GM18502 (cell line): ENCODE results near the gene TRIOBP.

Source experiments
- ATAC-seq: cut with Tn5 transposase; IDR thresholded peaks from one replicate; pipeline ENCODE4 v1.9.1; 2021; ENCODE audit warnings: mild to moderate bottlenecking; ENCODE audit not compliant: unreplicated experiment, poor library complexity

The TRIOBP gene

GRCh38 chr22:37663521-37664140 lies 33.2 kb upstream of the TRIOBP start:
- ATAC-seq, result no peak

GRCh38 chr22:37664249-37665101 lies 32.4 kb upstream of the TRIOBP start:
- ATAC-seq, result no peak

GRCh38 chr22:37665487-37665886 lies 31.4 kb upstream of the TRIOBP start:
- ATAC-seq, result no peak

DNA sequence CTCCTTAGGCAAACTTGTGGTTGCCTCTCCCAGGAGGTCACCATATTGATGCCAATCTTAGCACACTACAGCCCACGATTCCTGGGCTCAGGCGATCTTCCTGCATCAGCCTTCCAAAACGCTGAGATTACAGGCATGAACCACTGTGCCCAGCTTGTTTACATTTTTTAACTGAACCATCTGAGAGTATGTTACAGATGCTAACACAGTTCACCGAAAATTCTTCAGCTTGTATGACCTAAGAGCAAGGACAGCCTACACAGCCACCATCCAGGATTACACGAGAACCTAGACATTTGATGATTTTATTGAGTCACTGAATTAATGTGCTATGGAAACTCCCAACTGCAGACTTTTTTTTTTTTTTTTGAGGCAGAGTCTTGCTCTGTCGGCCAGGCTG lies 27.3 kb upstream of the TRIOBP start:
- ATAC-seq, result no peak

- ATAC-seq, result no peak
Observed at GRCh38 chr22:37672206-37672919, 24.5 kb upstream of the TRIOBP start.

GRCh38 chr22:37672920-37673455 lies 23.9 kb upstream of the TRIOBP start:
- no peak for ATAC-seq

- no peak for ATAC-seq
Observed at GRCh38 chr22:37674248-37674647, 22.6 kb upstream of the TRIOBP start.

DNA sequence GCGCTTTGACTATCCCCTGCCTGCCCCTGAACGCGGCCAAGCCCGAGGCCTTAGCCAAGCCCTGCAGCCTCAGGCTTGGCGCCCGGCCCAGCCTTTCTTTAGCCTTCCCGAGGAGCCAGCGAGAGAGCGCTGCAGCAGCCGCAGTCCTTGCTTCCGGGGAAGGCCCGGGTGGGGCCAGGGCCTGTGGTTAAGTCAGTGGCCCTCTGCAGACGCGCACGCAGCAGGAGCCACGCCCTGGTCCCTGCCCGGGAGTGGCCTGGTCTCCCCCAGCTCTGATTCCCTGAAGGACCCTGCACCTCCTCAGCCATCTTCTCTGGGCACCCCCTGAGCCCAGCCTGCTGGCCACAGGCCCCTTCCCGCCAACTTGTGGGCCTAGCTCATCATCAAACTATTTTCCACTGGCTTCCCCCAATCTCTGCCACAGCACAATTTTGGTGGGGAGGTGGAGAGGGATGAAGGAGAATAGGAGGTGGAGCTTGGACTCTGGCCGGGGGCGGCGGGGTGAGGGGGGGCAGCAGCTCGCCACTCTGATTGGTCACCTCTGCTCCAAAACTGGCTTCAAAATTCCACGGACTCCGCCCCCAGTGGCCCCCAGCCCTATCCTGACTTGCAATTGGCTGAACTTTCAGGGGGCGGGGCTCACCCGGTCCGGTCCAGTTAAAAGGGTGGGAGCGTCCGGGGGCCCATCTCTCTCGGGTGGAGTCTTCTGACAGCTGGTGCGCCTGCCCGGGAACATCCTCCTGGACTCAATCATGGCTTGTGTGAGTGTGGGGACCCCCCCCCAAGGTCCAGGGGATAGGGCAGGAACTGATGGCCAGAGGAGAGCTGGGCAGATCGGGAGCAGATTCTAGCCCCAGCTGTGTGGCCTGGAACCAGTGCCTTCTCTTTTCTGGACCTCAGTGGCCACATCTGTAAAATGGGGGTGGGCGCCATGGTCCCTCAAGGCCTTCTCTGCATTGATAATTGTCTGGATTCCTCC lies 21.6 kb upstream of the TRIOBP start, which contains the start of gene LGALS1:
Gene LGALS1 (plus strand): TSS at position 686 of the 979 bp plus-strand sequence. CDS start 67 bp downstream, at position 753.
- peak; percentile 52 for ATAC-seq

DNA sequence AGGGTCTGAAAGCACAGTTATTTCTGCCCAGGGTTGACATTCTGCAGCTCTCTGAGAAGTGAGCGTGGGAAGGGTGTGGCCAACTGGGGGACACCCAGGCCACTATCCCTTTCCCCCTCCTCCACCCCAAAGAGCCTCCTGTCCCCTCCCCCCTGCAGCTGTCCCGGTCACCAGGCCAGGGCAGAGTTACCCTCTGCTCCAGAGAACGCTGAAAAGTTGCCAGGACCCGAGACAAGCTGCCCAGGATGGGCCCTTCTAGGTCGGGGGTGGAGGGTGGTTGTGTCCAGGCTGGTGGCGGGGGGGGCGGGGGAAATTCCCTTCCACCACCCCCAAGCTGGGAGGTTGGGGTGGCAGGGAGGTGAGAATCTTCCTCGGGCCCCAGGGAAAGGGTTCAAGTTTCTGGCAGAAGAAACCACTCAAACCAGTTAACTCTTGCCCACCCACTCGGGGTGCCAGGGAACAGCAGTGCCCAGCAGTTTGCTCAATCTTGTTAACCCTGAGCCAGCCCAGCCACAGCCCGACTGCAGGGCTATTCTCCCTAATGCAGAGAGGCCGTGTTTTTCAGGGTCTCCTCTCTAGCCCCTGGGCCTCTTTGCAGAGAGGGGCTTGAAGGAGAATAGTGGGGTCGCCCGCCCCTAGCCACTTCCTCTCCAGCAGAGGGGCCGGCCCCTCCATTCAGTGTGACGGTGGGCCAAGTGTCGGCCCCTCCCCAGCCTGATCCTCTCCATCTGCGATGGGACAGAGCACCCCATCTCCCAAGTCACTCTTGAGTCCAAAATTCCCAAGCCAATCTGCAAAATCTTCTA lies 20.7 kb upstream of the TRIOBP start:
- no peak for ATAC-seq

- peak; percentile 47 for ATAC-seq
Observed at GRCh38 chr22:37676736-37677492, 19.9 kb upstream of the TRIOBP start.

DNA sequence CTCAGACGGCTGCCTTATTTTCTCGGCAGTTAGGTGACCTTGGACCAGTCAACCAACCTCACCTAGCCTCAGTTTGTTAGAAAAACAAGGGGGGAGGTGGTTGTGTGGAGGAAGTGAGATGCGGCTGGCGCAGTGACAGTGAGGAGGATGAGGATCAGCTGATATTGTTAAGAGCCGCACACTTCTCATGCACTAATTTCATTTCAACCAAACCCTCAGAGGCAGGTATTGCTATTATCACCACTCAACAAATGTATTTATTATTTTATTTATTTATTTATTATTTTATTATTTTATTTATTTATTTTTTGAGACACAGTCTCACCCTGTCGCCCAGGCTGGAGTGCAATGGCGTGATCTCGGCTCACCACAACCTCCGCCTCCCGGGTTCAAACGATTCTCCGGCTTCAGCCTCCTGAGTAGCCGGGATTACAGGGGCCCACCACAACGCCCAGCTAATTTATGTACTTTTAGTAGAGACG lies 19.3 kb upstream of the TRIOBP start:
- ATAC-seq, result peak; percentile 2

DNA sequence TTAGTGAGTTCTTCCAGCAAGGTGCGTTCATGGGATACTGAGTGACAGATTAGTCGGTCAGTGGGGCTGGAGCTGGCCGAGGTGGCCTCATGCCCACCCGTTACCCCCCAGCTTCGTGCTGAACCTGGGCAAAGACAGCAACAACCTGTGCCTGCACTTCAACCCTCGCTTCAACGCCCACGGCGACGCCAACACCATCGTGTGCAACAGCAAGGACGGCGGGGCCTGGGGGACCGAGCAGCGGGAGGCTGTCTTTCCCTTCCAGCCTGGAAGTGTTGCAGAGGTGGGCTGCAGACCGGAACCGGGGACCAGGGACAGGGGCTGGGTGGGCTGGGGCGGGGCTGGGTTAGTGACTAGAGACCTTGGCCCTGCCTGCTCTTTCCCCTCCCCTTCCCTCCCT lies 18.5 kb upstream of the TRIOBP start:
- no peak for ATAC-seq

DNA sequence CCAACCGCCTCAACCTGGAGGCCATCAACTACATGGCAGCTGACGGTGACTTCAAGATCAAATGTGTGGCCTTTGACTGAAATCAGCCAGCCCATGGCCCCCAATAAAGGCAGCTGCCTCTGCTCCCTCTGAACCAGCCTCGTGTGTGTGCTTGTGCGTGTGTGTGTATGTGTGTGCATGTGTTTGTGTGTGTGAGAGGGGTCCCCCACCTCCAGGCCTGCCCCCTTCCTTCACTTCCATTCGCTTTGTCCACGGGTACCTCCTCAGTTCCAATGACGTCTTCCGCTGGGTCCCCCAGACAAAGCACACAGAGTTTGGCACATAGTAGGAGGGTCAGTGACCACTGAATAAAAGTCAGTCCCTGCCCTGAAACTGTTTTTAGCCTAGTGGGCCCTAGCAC lies 17.2 kb upstream of the TRIOBP start:
- no peak for ATAC-seq

DNA sequence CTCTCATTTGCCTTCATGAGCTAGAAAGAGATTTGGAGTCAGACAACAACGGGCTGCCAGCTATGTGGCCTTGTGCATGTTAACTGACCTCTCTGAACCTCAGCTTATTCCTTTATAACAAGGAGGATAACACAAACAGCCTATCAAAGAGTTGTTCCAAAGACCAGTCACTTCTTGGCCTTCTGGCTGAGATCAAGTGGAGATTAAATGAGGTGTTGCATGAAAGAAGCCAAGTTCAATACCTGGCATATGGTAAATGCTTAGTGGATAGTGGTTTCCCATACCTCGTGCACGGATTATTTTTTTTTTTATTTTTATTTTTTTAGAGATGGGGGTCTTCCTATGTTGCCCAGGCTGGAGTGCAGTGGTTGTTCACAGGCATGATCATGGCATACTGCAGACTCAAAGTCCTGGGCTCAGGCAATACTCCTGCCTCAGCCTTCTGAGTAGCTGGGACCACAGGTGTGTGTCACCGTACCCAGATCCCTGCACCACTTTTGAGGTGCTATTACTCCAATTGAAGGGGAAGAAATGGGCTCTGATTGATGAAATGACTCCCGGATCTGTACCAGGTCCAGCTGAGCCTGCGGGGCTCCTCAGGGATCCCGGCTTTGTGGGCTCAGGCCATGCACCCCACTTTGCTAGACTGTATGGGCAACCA lies 16.5 kb upstream of the TRIOBP start:
- no peak for ATAC-seq

DNA sequence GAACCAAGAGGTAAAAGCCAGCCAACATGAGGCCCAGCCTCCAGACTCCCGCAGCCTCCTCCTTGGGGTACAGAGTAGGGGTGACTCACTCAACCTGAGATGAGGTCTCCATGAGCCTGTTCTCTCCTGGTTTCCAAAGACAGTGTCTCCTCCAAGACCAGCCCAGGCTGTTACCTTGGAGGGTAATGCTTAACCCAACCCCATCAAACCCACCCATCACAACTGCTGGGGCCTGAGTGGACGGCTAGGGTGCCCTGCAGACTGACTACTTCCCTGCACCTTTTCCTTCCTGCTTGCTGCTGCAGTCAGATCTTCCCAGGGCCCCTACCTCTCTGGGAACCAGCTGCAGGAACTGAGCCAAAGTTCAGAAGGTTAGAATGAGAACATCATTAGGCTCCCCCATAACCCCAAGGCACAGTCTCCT lies 15.8 kb upstream of the TRIOBP start:
- ATAC-seq, result no peak

DNA sequence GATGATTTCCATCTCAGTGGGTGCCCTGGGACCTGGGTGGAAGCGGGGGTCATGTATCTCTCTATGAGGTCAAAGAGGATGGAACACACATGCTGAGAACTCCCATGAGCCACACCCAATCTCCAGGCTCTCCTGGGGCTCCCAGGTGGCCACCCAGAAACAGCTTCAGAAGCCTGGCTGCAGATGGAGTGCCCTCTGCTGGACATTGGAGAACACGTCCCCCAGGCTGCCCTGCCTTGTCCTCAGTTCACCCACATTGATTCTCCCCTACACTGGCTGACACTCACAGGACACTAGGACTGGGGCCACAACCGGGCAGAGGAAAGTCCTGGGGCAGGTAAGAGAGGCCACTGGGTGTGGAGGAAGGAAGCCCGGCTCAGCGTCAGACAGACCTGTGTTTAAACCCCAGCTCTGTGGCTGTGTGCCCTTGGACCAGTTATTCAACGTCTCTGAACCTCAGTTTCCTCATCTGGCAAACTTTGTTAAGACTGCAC lies 15.2 kb upstream of the TRIOBP start:
- no peak for ATAC-seq
